Choroid plexus epithelial cell (primary cell): ENCODE measurements around the gene AP5S1.

Source experiments
- DNase-seq: peaks from one replicate; pipeline ENCODE4 v3.0.0-alpha.2; 2010; ENCODE audit warnings: low read depth
- H3K4me3 ChIP-seq: 2 replicates; pipeline ENCODE4 v1.5.1; 2011; ENCODE audit warnings: low read depth, mild to moderate bottlenecking, control low read depth, low read length, moderate library complexity
- CTCF ChIP-seq: conservative IDR thresholded peaks from 2 replicates; pipeline ENCODE4 v1.5.1; 2011; ENCODE audit warnings: low read depth, mild to moderate bottlenecking, control low read depth, inconsistent platforms, low read length, moderate library complexity

Gene AP5S1

GRCh38 chr20:3798908-3799248 is 21.5 kb upstream of the AP5S1 start:
- TF ChIP-seq CTCF, result no peak
- no peak for DNase-seq
- H3K4me3 ChIP-seq, result no peak overlapping the region

- H3K4me3 ChIP-seq, result no peak overlapping the region
- no peak for DNase-seq
- no peak for TF ChIP-seq CTCF
Measured at GRCh38 chr20:3800256-3800877, 20.0 kb upstream of the AP5S1 start.

GRCh38 chr20:3800878-3801260 is 19.5 kb upstream of the AP5S1 start:
- no peak overlapping the region for H3K4me3 ChIP-seq
- DNase-seq, result no peak
- no peak for TF ChIP-seq CTCF

- DNase-seq, result no peak
- TF ChIP-seq CTCF, result no peak
- no peak overlapping the region for H3K4me3 ChIP-seq
Measured at GRCh38 chr20:3801299-3801698, 19.0 kb upstream of the AP5S1 start.

GRCh38 chr20:3801846-3802245 is 18.5 kb upstream of the AP5S1 start:
- no peak for TF ChIP-seq CTCF
- no peak for DNase-seq
- H3K4me3 ChIP-seq, result no peak overlapping the region

- TF ChIP-seq CTCF, result no peak
- DNase-seq, result no peak
- no peak overlapping the region for H3K4me3 ChIP-seq
Measured at GRCh38 chr20:3802524-3803239, 17.7 kb upstream of the AP5S1 start.

GRCh38 chr20:3803289-3803688 is 17.1 kb upstream of the AP5S1 start:
- DNase-seq, result no peak
- TF ChIP-seq CTCF, result no peak
- no peak overlapping the region for H3K4me3 ChIP-seq
